ENCODE results near the gene KLRC1. TPM values are rescaled to one million over a fixed set of nuclear protein-coding genes. Genes with fewer than 3 reads are reported as not detected.
"Not testable (repeated sequence)": the region's sequence is repeated elsewhere in the genome, so short reads cannot be mapped to it uniquely, and the experiment has no call there.

The KLRC1 gene
- total and polyA plus RNA-seq, 2 of the 13 experiments (the other 11 are each of a cell fraction or from before 2014, with no cell fraction given), result not detected

GRCh38 chr12:10491766-10492165 lies 38.6 kb upstream of the KLRC1 start:
- TF ChIP-seq POLR2A (IDR thresholded peaks at IDR 0.05; ENCODE audit: insufficient read depth in 1 of 2, low read depth in 2 of 2, low read length in 2 of 2), result no peak
- no peak for TF ChIP-seq JUNB (CRISPR knock-in tag; IDR thresholded peaks at IDR 0.05; ENCODE audit: borderline replicate concordance)
- TF ChIP-seq NRL (CRISPR knock-in tag; IDR thresholded peaks at IDR 0.05; ENCODE audit: borderline replicate concordance), result no peak
- no peak for TF ChIP-seq ZNF263 (CRISPR knock-in tag; IDR thresholded peaks at IDR 0.05)
- TF ChIP-seq ZNF337 (CRISPR knock-in tag; IDR thresholded peaks at IDR 0.05; ENCODE audit: borderline replicate concordance, low read depth), result no peak
- no peak for TF ChIP-seq SPEN (CRISPR knock-in tag; IDR thresholded peaks at IDR 0.05; ENCODE audit: low read depth)
- no peak for TF ChIP-seq ZNF430 (CRISPR knock-in tag; IDR thresholded peaks at IDR 0.05)
- TF ChIP-seq SKI (IDR thresholded peaks at IDR 0.05; ENCODE audit: partially characterized antibody), result no peak
- no peak for TF ChIP-seq MBD4 (IDR thresholded peaks at IDR 0.05; ENCODE audit: borderline replicate concordance, low read length)
- TF ChIP-seq BCLAF1 (IDR thresholded peaks at IDR 0.05), result no peak
- no peak for TF ChIP-seq ZNF619 (CRISPR knock-in tag; IDR thresholded peaks at IDR 0.05)
- no peak for TF ChIP-seq ZFAT (CRISPR knock-in tag; conservative IDR thresholded peaks at IDR 0.05)
- TF ChIP-seq PITX1 (CRISPR knock-in tag; IDR thresholded peaks at IDR 0.05), result no peak
- TF ChIP-seq MAF1 (CRISPR knock-in tag; IDR thresholded peaks at IDR 0.05; ENCODE audit: borderline replicate concordance), result no peak
- TF ChIP-seq ZNF678 (CRISPR knock-in tag; IDR thresholded peaks at IDR 0.05), result no peak
- TF ChIP-seq MYC (CRISPR knock-in tag; IDR thresholded peaks at IDR 0.05; ENCODE audit: borderline replicate concordance), result no peak
- TF ChIP-seq ZNF274 (CRISPR knock-in tag; IDR thresholded peaks at IDR 0.05), result no peak
- ChIA-PET POLR2A (no interaction called here), CTCF (ENCODE audit: low intra/inter-chr PET ratio, low total read pairs) (no interaction called here)
- DNase-seq (ENCODE audit: low spot score), result no peak
- Histone ChIP-seq H3K4me1 (ENCODE audit: insufficient read depth, low read length) (no peaks in the 10 kb centered on the region), H3K79me2 (ENCODE audit: insufficient read depth, low read length) (no peaks in the 10 kb centered on the region), H2AFZ (ENCODE audit: low read length) (no peak overlapping the region), H3K4me2 (ENCODE audit: low read depth, low read length) (no peak overlapping the region), H3K4me3 (replicated peaks in 1 of 3; ENCODE audit: insufficient read depth in 1 of 3, low read depth in 2 of 3, low read length in 3 of 3) (no peak overlapping the region), H4K20me1 (ENCODE audit: insufficient read depth, low read length) (no peaks in the 10 kb centered on the region), H3K9me3 (ENCODE audit: low read length) (no peaks in the 10 kb centered on the region), H3K27ac (ENCODE audit: extremely low read length, insufficient read depth, low read length) (no peak overlapping the region), H3K27me3 (ENCODE audit: control insufficient read depth in 1 of 2, insufficient read depth in 2 of 2, low read length in 2 of 2) (no peaks in the 10 kb centered on the region), H3K9ac (ENCODE audit: insufficient read depth, low read depth, low read length) (no peak overlapping the region), H3K36me3 (replicated peaks in 1 of 2; ENCODE audit: control insufficient read depth in 1 of 2, insufficient read depth in 2 of 2, low read length in 2 of 2) (no peaks in the 10 kb centered on the region)
- FAIRE-seq, result no peak
- ATAC-seq, result no peak
- WGBS (ENCODE audit: low lambda C conversion rate), result 3% methylated on average over 4 of the region's 4 CpGs
- BruUV-seq (replicated peaks), result no TSS peak
- in situ Hi-C loops (cut with HindIII; ENCODE audit: extremely low pct_ligation_motif_present, low pct_unique_long_range_greater_than_20kb), result no loop called here
- intact Hi-C loops (cut with micrococcal nuclease; ENCODE audit: unreplicated experiment), result no loop called here

- H3K27ac ChIP-seq (ENCODE audit: extremely low read length, insufficient read depth, low read length); H3K9me3 ChIP-seq (ENCODE audit: low read length); H4K20me1 ChIP-seq (ENCODE audit: insufficient read depth, low read length); POLR2A ChIA-PET; H3K9ac ChIP-seq (ENCODE audit: insufficient read depth, low read depth, low read length); H3K4me3 ChIP-seq (replicated peaks in 1 of 3; ENCODE audit: insufficient read depth in 1 of 3, low read depth in 2 of 3, low read length in 3 of 3); BruUV-seq (replicated peaks); ATAC-seq; H3K4me2 ChIP-seq (ENCODE audit: low read depth, low read length); H3K4me1 ChIP-seq (ENCODE audit: insufficient read depth, low read length); H2AFZ ChIP-seq (ENCODE audit: low read length); H3K27me3 ChIP-seq (ENCODE audit: control insufficient read depth in 1 of 2, insufficient read depth in 2 of 2, low read length in 2 of 2); in situ Hi-C loops (cut with HindIII; ENCODE audit: extremely low pct_ligation_motif_present, low pct_unique_long_range_greater_than_20kb); H3K79me2 ChIP-seq (ENCODE audit: insufficient read depth, low read length); intact Hi-C loops (cut with micrococcal nuclease; ENCODE audit: unreplicated experiment); DNase-seq (ENCODE audit: low spot score); FAIRE-seq; CTCF ChIA-PET (ENCODE audit: low intra/inter-chr PET ratio, low total read pairs); H3K36me3 ChIP-seq (replicated peaks in 1 of 2; ENCODE audit: control insufficient read depth in 1 of 2, insufficient read depth in 2 of 2, low read length in 2 of 2): not testable (repeated sequence)
- 17% methylated on average over 2 of the region's 2 CpGs for WGBS (ENCODE audit: low lambda C conversion rate)
These were observed 34.2 kb upstream of the KLRC1 start for GRCh38 chr12:10487328-10487727.
